AG04450 (cell line): ENCODE data around the gene ZCCHC7. TPM values are rescaled to one million over a fixed set of nuclear protein-coding genes. Genes with fewer than 3 reads are reported as not detected.
"Not testable (repeated sequence)": the region's sequence is repeated elsewhere in the genome, so short reads cannot be mapped to it uniquely, and the experiment has no call there.

ENCODE experiments used
- CTCF ChIA-PET: fragments of 300-600, 350-600 bp; formaldehyde crosslinking; extraction: SDS; loops from one replicate; lab custom pipeline; 2022; ENCODE audit warnings: antibody characterized with exemption, inconsistent platforms; lab: Charles Lee
- POLR2A ChIA-PET: fragments of 350-600 bp; formaldehyde crosslinking; extraction: SDS; loops from one replicate; lab custom pipeline; 2021; ENCODE audit warnings: antibody characterized with exemption, inconsistent platforms; lab: Yijun Ruan, JAX
- DNase-seq: peaks from one replicate; pipeline ENCODE4 v3.0.0-alpha.2; 2011; ENCODE audit warnings: low read depth, low spot score
- H3K27ac ChIP-seq: one replicate; pipeline ENCODE4 v1.5.1; 2012; ENCODE audit warnings: low read depth, low read length, control low read depth
- H3K27me3 ChIP-seq: one replicate; pipeline ENCODE4 v1.6.0; 2012; ENCODE audit warnings: low read length; ENCODE audit not compliant: control insufficient read depth, insufficient read depth
- H3K4me3 ChIP-seq: 2 replicates; pipeline ENCODE4 v1.5.1; 2011; ENCODE audit warnings: mild to moderate bottlenecking, low read depth, low read length, control low read depth
- H3K9me3 ChIP-seq: 2 replicates; pipeline ENCODE4 v1.5.1; 2012; ENCODE audit warnings: low read length; ENCODE audit not compliant: control insufficient read depth, insufficient read depth
- CTCF ChIP-seq: IDR thresholded peaks from 2 replicates; pipeline ENCODE4 v1.5.1; 2011; ENCODE audit warnings: low read depth, low read length, control low read depth, inconsistent platforms
- polyA plus RNA-seq: library from polyadenylated mRNA; depleted of rRNA; stranded (reverse); fragments of >200 nt; gene quantifications from 2 replicates; pipeline ENCODE4 v1.2.3, GENCODE V29; 2011

Gene ZCCHC7
- polyA plus RNA-seq, 1 experiment: 21.6 TPM

DNA sequence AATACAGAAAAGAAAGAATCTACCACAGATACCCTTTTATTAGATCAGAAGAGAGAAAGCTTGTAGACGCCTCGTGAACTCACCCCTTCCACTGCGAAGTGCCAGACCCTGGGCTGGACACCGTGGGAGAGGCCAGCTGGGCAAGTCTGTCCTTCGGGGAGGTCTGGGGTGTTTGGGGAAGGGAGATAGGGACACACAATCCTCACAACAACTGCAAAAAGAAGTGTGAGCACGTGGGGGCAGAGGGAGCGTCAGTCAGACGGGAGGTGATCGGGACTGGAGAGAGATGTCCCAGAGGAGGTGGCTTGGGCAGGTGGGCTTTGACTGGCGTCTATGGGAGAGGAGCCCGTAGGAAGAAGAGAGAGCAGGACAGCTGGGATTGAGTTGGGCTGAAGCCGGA, 274.9 kb downstream of the ZCCHC7 start:
- no peak overlapping the region for H3K27ac ChIP-seq
- ChIA-PET CTCF (no interaction called here), POLR2A (no interaction called here)
- no peaks in the 10 kb centered on the region for H3K9me3 ChIP-seq
- TF ChIP-seq CTCF: no peak
- no peak overlapping the region for H3K4me3 ChIP-seq
- H3K27me3 ChIP-seq: peaks cover 9% of the 10 kb centered on the region
- DNase-seq: no peak

DNA sequence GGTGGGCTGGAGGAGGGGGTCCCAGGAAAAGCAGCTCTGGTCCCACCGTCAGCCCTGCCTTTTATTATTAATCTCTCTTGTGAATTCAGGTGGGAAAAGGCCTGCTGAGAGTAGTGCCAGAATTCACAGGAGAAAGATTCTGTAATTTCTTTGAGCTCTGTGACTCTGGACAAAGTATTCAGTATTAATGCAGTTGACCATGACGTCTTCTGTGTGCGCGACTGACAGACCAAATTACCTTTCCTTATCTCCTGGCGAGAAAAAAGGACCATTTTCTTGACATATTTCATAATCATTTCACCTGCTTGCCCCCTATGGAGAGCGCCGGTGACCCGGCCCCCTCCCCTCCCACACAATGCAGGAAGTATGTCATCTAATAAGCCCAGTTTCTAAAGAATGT, 275.3 kb downstream of the ZCCHC7 start:
- CTCF ChIA-PET: interaction anchor here (0.7 kb wide), 1 partner anchor 20 kb away, joined by 3 read pairs; no protein-coding TSS in a partner anchor
- Histone ChIP-seq H3K9me3 (no peaks in the 10 kb centered on the region), H3K27me3 (peaks cover 9% of the 10 kb centered on the region), H3K27ac (no peak overlapping the region), H3K4me3 (no peak overlapping the region)
- POLR2A ChIA-PET: no interaction called here
- TF ChIP-seq CTCF: no peak
- DNase-seq: no peak

GRCh38 chr9:37397948-37398347, 277.6 kb downstream of the ZCCHC7 start:
- POLR2A ChIA-PET, H3K27ac ChIP-seq, H3K9me3 ChIP-seq, H3K4me3 ChIP-seq, DNase-seq, CTCF ChIA-PET: not testable (repeated sequence)
- H3K27me3 ChIP-seq: peaks cover 12% of the 10 kb centered on the region

DNA sequence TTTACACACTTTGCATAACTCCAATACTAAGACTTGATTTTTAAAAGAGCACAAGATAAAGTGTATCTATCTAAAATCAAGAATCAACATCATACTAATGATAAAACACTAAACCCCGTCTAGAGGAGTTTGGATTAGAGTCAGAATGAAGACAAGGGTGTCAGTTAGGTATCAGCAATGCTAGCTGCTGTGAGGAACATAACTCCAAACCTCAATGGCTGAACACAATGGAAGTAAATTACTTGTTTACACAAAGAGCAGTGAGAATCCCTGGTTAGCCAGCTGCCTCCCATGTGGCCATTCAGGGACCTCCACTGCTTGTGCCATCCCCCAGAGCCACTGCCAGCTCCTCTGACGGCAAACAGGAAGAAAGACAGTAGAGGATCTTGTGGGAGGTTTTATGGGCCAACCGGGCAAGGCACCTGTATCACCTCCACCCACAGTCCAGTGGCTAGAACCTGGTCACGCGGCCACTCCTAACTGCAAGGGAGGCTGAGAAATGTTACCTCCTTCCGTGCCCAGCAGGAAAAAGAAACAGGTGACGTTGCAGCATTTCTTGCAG, 278.2 kb downstream of the ZCCHC7 start:
- ChIA-PET POLR2A (no interaction called here), CTCF (no interaction called here)
- DNase-seq: no peak
- TF ChIP-seq CTCF: no peak
- H3K27me3 ChIP-seq: peaks cover 12% of the 10 kb centered on the region
- no peak overlapping the region for H3K4me3 ChIP-seq
- no peaks in the 10 kb centered on the region for H3K9me3 ChIP-seq
- no peak overlapping the region for H3K27ac ChIP-seq

- Histone ChIP-seq H3K27ac (no peak overlapping the region), H3K27me3 (peaks cover 6% of the 10 kb centered on the region), H3K9me3 (no peaks in the 10 kb centered on the region), H3K4me3 (no peak overlapping the region)
- ChIA-PET CTCF (interaction anchor here (0.9 kb wide), 1 partner anchor 16 kb away, joined by 3 read pairs; no protein-coding TSS in a partner anchor), POLR2A (interaction anchor here (0.7 kb wide), 1 partner anchor 597 kb away, joined by 3 read pairs; no protein-coding TSS in a partner anchor)
- TF ChIP-seq CTCF: no peak
- no peak for DNase-seq
Measured at GRCh38 chr9:37399336-37399735, 279.0 kb downstream of the ZCCHC7 start.
